Gastroesophageal sphincter (tissue), 3 donors: ENCODE measurements around the gene CYP51A1.
"Not testable (repeated sequence)": the region's sequence is repeated elsewhere in the genome, so short reads cannot be mapped to it uniquely, and the experiment has no call there.

Experiments
- CTCF ChIP-seq, 4 experiments: fragments of 200-600 bp in 2 of 4; fragments of 450-650 bp in 2 of 4; sonication (generic) in 1 of 4; IDR thresholded peaks; one replicate each; pipeline ENCODE4 v1.5.1; 2017 to 2019; ENCODE audit warnings: antibody characterized with exemption in 4 of 4, mild to moderate bottlenecking in 2 of 4, moderate library complexity in 2 of 4
- EP300 ChIP-seq: sonication (generic); formaldehyde crosslinking; IDR thresholded peaks from one replicate; pipeline ENCODE4 v1.6.1; 2017; ENCODE audit warnings: antibody characterized with exemption, mild to moderate bottlenecking
- POLR2AphosphoS5 ChIP-seq: sonication (generic); formaldehyde crosslinking; IDR thresholded peaks from one replicate; pipeline ENCODE4 v1.6.1; 2017; ENCODE audit warnings: antibody characterized with exemption

- not testable (repeated sequence) for TF ChIP-seq CTCF (IDR thresholded peaks at IDR 0.05); POLR2AphosphoS5; EP300
These were observed 9.1 kb upstream of the CYP51A1 start for GRCh38 chr7:92143192-92143880.
